ENCODE data around the gene B4GALT7.
"Not testable (repeated sequence)": the region's sequence is repeated elsewhere in the genome, so short reads cannot be mapped to it uniquely, and the experiment has no call there.

The B4GALT7 gene

GRCh38 chr5:177599731-177600507, at the start of gene B4GALT7:
Gene B4GALT7 (plus strand): TSS chr5:177600132. CDS start chr5:177600211, 79 bp downstream.
- DNase-seq: peak; percentile 80

- DNase-seq: no peak
Measured at GRCh38 chr5:177552839-177553455, 47.0 kb upstream of the B4GALT7 start.

- peak; percentile 25 for DNase-seq
Measured at GRCh38 chr5:177553671-177554429, 46.1 kb upstream of the B4GALT7 start.

- peak; percentile 94 for DNase-seq
Measured at GRCh38 chr5:177554474-177555111, 45.3 kb upstream of the B4GALT7 start, which contains the start of gene FAM193B. Gene FAM193B (minus strand): TSS chr5:177554563. CDS start chr5:177554458, 105 bp downstream.

GRCh38 chr5:177555228-177555627, 44.7 kb upstream of the B4GALT7 start:
- no peak for DNase-seq

GRCh38 chr5:177555665-177556064, 44.3 kb upstream of the B4GALT7 start:
- no peak for DNase-seq

GRCh38 chr5:177557041-177557647, 42.8 kb upstream of the B4GALT7 start:
- DNase-seq: no peak

- no peak for DNase-seq
Measured at GRCh38 chr5:177557796-177558195, 42.1 kb upstream of the B4GALT7 start.

GRCh38 chr5:177559446-177559941, 40.4 kb upstream of the B4GALT7 start:
- not testable (repeated sequence) for DNase-seq

- DNase-seq: no peak
Measured at GRCh38 chr5:177565046-177565445, 34.9 kb upstream of the B4GALT7 start.

- no peak for DNase-seq
Measured at GRCh38 chr5:177568326-177568725, 31.6 kb upstream of the B4GALT7 start.

- DNase-seq: no peak
Measured at GRCh38 chr5:177569894-177570293, 30.0 kb upstream of the B4GALT7 start.

- DNase-seq: no peak
Measured at GRCh38 chr5:177575488-177575887, 24.4 kb upstream of the B4GALT7 start.

- DNase-seq: no peak
Measured at GRCh38 chr5:177576169-177576568, 23.8 kb upstream of the B4GALT7 start.

GRCh38 chr5:177578316-177578715, 21.6 kb upstream of the B4GALT7 start:
- DNase-seq: no peak

- DNase-seq: no peak
Measured at GRCh38 chr5:177588413-177588909, 11.5 kb upstream of the B4GALT7 start.

- DNase-seq: no peak
Measured at GRCh38 chr5:177590406-177590805, 9.5 kb upstream of the B4GALT7 start.

- DNase-seq: no peak
Measured at GRCh38 chr5:177591690-177592009, 8.3 kb upstream of the B4GALT7 start.

GRCh38 chr5:177592010-177592834, 7.7 kb upstream of the B4GALT7 start, which contains the start of gene TMED9:
Gene TMED9 (plus strand): TSS chr5:177592203. CDS start chr5:177592215, 12 bp downstream.
- peak; percentile 75 for DNase-seq

GRCh38 chr5:177592905-177593304, 7.0 kb upstream of the B4GALT7 start:
- DNase-seq: no peak

- no peak for DNase-seq
Measured at GRCh38 chr5:177593511-177593910, 6.4 kb upstream of the B4GALT7 start.
